Activated CD8-positive, alpha-beta T cell treated with anti-CD3 and anti-CD28 coated beads for 36 hours (primary cell): Measurements from ENCODE around the gene PDIA5. TPM values are rescaled to one million over a fixed set of nuclear protein-coding genes. Genes with fewer than 3 reads are reported as not detected.

Experiments
- ATAC-seq: fragments of 200-7000 bp; cut with Tn5 transposase; one replicate; pipeline ENCODE4 v1.10.0; 2021; ENCODE audit warnings: mild to moderate bottlenecking, moderate library complexity
- CTCF ChIA-PET: fragments of 350-600 bp; sonication (Branson Sonifier 250); formaldehyde crosslinking; loops from one replicate; lab custom pipeline; 2021; ENCODE audit warnings: antibody characterized with exemption; lab: Charles Lee
- POLR2A ChIA-PET: fragments of 350-600 bp; sonication (Branson Sonifier 250); formaldehyde crosslinking; loops from one replicate; lab custom pipeline; 2021; ENCODE audit warnings: antibody characterized with exemption; lab: Charles Lee
- DNase-seq: peaks from one replicate; pipeline ENCODE4 v3.0.0-alpha.2; 2020
- H3K27ac Mint-ChIP-seq: one replicate; pipeline ENCODE4 v1.8.0; 2021; ENCODE audit warnings: mild to moderate bottlenecking, mixed read lengths
- H3K27me3 Mint-ChIP-seq: one replicate; pipeline ENCODE4 v1.8.0; 2021; ENCODE audit warnings: mixed read lengths
- H3K36me3 Mint-ChIP-seq: one replicate; pipeline ENCODE4 v1.8.0; 2021; ENCODE audit warnings: low read depth, mixed read lengths
- H3K4me1 Mint-ChIP-seq: one replicate; pipeline ENCODE4 v1.8.0; 2021; ENCODE audit warnings: low read depth, mixed read lengths
- H3K4me3 Mint-ChIP-seq: one replicate; pipeline ENCODE4 v1.8.0; 2021; ENCODE audit warnings: mild to moderate bottlenecking, moderate library complexity, mixed read lengths
- H3K9me3 Mint-ChIP-seq: one replicate; pipeline ENCODE4 v1.8.0; 2021; ENCODE audit warnings: mixed read lengths
- CTCF ChIP-seq: fragments of 200-600 bp; IDR thresholded peaks from one replicate; pipeline ENCODE4 v1.8.0; 2022; ENCODE audit warnings: antibody characterized with exemption, mild to moderate bottlenecking
- intact Hi-C: fragments of 100-400 bp; cut with micrococcal nuclease; formaldehyde crosslinking; loops from one replicate; pipeline ENCODE4 v1.10.0; 2022
- total RNA-seq, 2 experiments: library from RNA; stranded (reverse); gene quantifications; one replicate each; pipeline ENCODE4 v1.2.3, GENCODE V29; 2021

The PDIA5 gene
- total RNA-seq, 2 experiments from 2014 or later, result 17.9 to 19.0 TPM

- POLR2A ChIA-PET, result no interaction called here
- intact Hi-C loops, result no loop called here
- H3K4me1 Mint-ChIP-seq, result no peaks in the 10 kb centered on the region
- no peak for ATAC-seq
- TF ChIP-seq CTCF, result no peak
- CTCF ChIA-PET, result no interaction called here
- no peaks in the 10 kb centered on the region for H3K36me3 Mint-ChIP-seq
- no peaks in the 10 kb centered on the region for H3K9me3 Mint-ChIP-seq
- H3K27ac Mint-ChIP-seq, result no peak overlapping the region
- H3K27me3 Mint-ChIP-seq, result peaks cover 39% of the 10 kb centered on the region
- DNase-seq, result no peak
- no peak overlapping the region for H3K4me3 Mint-ChIP-seq
Observed at GRCh38 chr3:123037015-123037375, 29.8 kb upstream of the PDIA5 start.

GRCh38 chr3:123038751-123039150 lies 28.1 kb upstream of the PDIA5 start:
- TF ChIP-seq CTCF, result no peak
- Mint-ChIP-seq H3K4me3 (no peak overlapping the region), H3K27me3 (peaks cover 38% of the 10 kb centered on the region), H3K27ac (no peak overlapping the region), H3K36me3 (no peaks in the 10 kb centered on the region), H3K4me1 (no peaks in the 10 kb centered on the region), H3K9me3 (no peaks in the 10 kb centered on the region)
- ChIA-PET POLR2A (no interaction called here), CTCF (interaction anchor here (1.6 kb wide), 1 partner anchor 9 kb away, joined by 4 read pairs; no protein-coding TSS in a partner anchor)
- DNase-seq (no peak), ATAC-seq (no peak)
- intact Hi-C loops, result no loop called here

GRCh38 chr3:123039178-123039577 lies 27.6 kb upstream of the PDIA5 start:
- no peaks in the 10 kb centered on the region for H3K9me3 Mint-ChIP-seq
- POLR2A ChIA-PET, result no interaction called here
- H3K4me3 Mint-ChIP-seq, result no peak overlapping the region
- no peak for TF ChIP-seq CTCF
- peaks cover 34% of the 10 kb centered on the region for H3K27me3 Mint-ChIP-seq
- DNase-seq (no peak), ATAC-seq (no peak)
- H3K27ac Mint-ChIP-seq, result no peak overlapping the region
- H3K4me1 Mint-ChIP-seq, result no peaks in the 10 kb centered on the region
- no peaks in the 10 kb centered on the region for H3K36me3 Mint-ChIP-seq
- CTCF ChIA-PET, result interaction anchor here (1.6 kb wide), 1 partner anchor 9 kb away, joined by 4 read pairs; no protein-coding TSS in a partner anchor
- intact Hi-C loops, result no loop called here

- H3K4me1 Mint-ChIP-seq, result no peaks in the 10 kb centered on the region
- intact Hi-C loops, result no loop called here
- DNase-seq, result no peak
- no peaks in the 10 kb centered on the region for H3K36me3 Mint-ChIP-seq
- H3K9me3 Mint-ChIP-seq, result no peaks in the 10 kb centered on the region
- POLR2A ChIA-PET, result no interaction called here
- CTCF ChIA-PET, result interaction anchor here (1.3 kb wide), 1 partner anchor 10 kb away, joined by 3 read pairs; no protein-coding TSS in a partner anchor
- peaks cover 17% of the 10 kb centered on the region for H3K27me3 Mint-ChIP-seq
- no peak for ATAC-seq
- no peak for TF ChIP-seq CTCF
- H3K27ac Mint-ChIP-seq, result no peak overlapping the region
- no peak overlapping the region for H3K4me3 Mint-ChIP-seq
Observed at GRCh38 chr3:123042413-123042812, 24.4 kb upstream of the PDIA5 start.

- Mint-ChIP-seq H3K4me3 (no peak overlapping the region), H3K4me1 (no peaks in the 10 kb centered on the region), H3K36me3 (no peaks in the 10 kb centered on the region), H3K9me3 (no peaks in the 10 kb centered on the region), H3K27ac (no peak overlapping the region), H3K27me3 (peaks cover 6% of the 10 kb centered on the region)
- ChIA-PET CTCF (interaction anchor here (0.8 to 1.1 kb wide), 3 partner anchors 14 to 19 kb away, joined by 3 read pairs; partner anchors contain the start of gene SEMA5B), POLR2A (no interaction called here)
- no peak for ATAC-seq
- DNase-seq, result no peak
- intact Hi-C loops, result no loop called here
- TF ChIP-seq CTCF, result no peak
Observed at GRCh38 chr3:123044981-123045763, 21.7 kb upstream of the PDIA5 start.
